ENCODE data around the gene PARVB.

Gene PARVB

GRCh38 chr22:44164031-44164430 is 139.9 kb downstream of the PARVB start:
- DNase-seq = no peak

GRCh38 chr22:44165286-44165874 is 141.3 kb downstream of the PARVB start:
- no peak for DNase-seq

GRCh38 chr22:44166498-44167276 is 142.6 kb downstream of the PARVB start:
- no peak for DNase-seq

- DNase-seq = no peak
Measured at GRCh38 chr22:44167501-44167900, 143.4 kb downstream of the PARVB start.

- DNase-seq = no peak
Measured at GRCh38 chr22:44168206-44168605, 144.1 kb downstream of the PARVB start.

GRCh38 chr22:44170470-44170869 is 146.4 kb downstream of the PARVB start:
- no peak for DNase-seq

- no peak for DNase-seq
Measured at GRCh38 chr22:44171561-44171960, 147.5 kb downstream of the PARVB start.

- DNase-seq = no peak
Measured at GRCh38 chr22:44172370-44173108, 148.4 kb downstream of the PARVB start.

- no peak for DNase-seq
Measured at GRCh38 chr22:44173154-44173553, 149.1 kb downstream of the PARVB start.

- no peak for DNase-seq
Measured at GRCh38 chr22:44175676-44176075, 151.6 kb downstream of the PARVB start.

- no peak for DNase-seq
Measured at GRCh38 chr22:44179196-44179988, 155.3 kb downstream of the PARVB start.

GRCh38 chr22:44179989-44180705 is 156.0 kb downstream of the PARVB start:
- no peak for DNase-seq

GRCh38 chr22:44180706-44181032 is 156.6 kb downstream of the PARVB start, which contains the start of gene PARVG:
Gene PARVG (plus strand): TSS chr22:44180925. CDS start chr22:44183330, 2,405 bp downstream.
- peak in 3 of 5 experiments; percentile 22 to 71 (median 50) for DNase-seq

- peak in 4 of 5 experiments; percentile 37 to 76 (median 56) for DNase-seq
Measured at GRCh38 chr22:44181033-44181911, 157.2 kb downstream of the PARVB start.

GRCh38 chr22:44181912-44182587 is 157.9 kb downstream of the PARVB start:
- peak in 2 of 5 experiments; percentile 22 to 39 for DNase-seq

- peak in 2 of 5 experiments; percentile 54 to 76 for DNase-seq
Measured at GRCh38 chr22:44182588-44183286, 158.6 kb downstream of the PARVB start.

GRCh38 chr22:44183287-44183588 is 159.1 kb downstream of the PARVB start:
- DNase-seq = no peak

GRCh38 chr22:44184006-44184405 is 159.9 kb downstream of the PARVB start:
- DNase-seq = no peak

GRCh38 chr22:44185237-44186120 is 161.4 kb downstream of the PARVB start:
- DNase-seq = no peak
